ENCODE measurements around the gene ARHGAP26.

DNA sequence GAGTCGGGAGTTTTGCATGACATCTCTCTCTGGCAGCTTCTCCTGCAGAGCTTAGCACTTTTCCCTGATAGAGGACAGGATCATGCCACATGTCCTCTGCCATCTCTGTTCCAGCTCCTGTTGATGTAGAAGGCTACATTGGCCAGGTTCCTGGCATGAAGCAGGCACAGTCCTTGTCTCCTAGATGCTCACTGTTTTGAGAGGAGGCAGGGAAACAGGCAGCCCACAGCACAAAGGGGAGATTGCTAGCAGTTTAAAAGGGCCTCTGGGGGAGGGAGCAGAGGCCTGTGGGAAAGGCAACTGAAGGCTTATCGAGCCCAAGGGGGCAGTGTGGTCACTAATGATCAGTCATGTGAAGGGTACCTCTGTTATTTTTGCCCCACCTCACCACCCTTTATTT lies 10.7 kb downstream of the ARHGAP26 start:
- TF ChIP-seq, protein P1, sequence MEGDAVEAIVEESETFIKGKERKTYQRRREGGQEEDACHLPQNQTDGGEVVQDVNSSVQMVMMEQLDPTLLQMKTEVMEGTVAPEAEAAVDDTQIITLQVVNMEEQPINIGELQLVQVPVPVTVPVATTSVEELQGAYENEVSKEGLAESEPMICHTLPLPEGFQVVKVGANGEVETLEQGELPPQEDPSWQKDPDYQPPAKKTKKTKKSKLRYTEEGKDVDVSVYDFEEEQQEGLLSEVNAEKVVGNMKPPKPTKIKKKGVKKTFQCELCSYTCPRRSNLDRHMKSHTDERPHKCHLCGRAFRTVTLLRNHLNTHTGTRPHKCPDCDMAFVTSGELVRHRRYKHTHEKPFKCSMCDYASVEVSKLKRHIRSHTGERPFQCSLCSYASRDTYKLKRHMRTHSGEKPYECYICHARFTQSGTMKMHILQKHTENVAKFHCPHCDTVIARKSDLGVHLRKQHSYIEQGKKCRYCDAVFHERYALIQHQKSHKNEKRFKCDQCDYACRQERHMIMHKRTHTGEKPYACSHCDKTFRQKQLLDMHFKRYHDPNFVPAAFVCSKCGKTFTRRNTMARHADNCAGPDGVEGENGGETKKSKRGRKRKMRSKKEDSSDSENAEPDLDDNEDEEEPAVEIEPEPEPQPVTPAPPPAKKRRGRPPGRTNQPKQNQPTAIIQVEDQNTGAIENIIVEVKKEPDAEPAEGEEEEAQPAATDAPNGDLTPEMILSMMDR (IDR thresholded peaks at IDR 0.05 in 8 of 11, conservative IDR thresholded peaks at IDR 0.05 in 3 of 11): no peak
- TF ChIP-seq POLR2A (IDR thresholded peaks at IDR 0.05) (no peak), POLR2AphosphoS5 (IDR thresholded peaks at IDR 0.05) (no peak)
